H9 (cell line): Measurements from ENCODE around the gene RMI2. TPM values are rescaled to one million over a fixed set of nuclear protein-coding genes. Genes with fewer than 3 reads are reported as not detected.

Source experiments
- DNase-seq: peaks from one replicate; pipeline ENCODE4 v3.0.0-alpha.2; 2017
- H2AFZ ChIP-seq: one replicate; pipeline ENCODE4 v1.6.1; 2013; ENCODE audit warnings: mild to moderate bottlenecking, low read length, control low read depth, moderate library complexity
- H2AK5ac ChIP-seq: 2 replicates; pipeline ENCODE4 v1.6.1; 2013; ENCODE audit warnings: low read length, control low read depth, mixed read lengths; ENCODE audit not compliant: insufficient read length
- H2BK120ac ChIP-seq: one replicate; pipeline ENCODE4 v1.6.1; 2013; ENCODE audit warnings: low read depth, mild to moderate bottlenecking, low read length, control low read depth, inconsistent platforms; ENCODE audit not compliant: poor library complexity, severe bottlenecking
- H2BK12ac ChIP-seq: 2 replicates; pipeline ENCODE4 v1.6.1; 2013; ENCODE audit warnings: low read length, control low read depth, mixed read lengths, low read depth; ENCODE audit not compliant: insufficient read length
- H2BK15ac ChIP-seq: 2 replicates; pipeline ENCODE4 v1.6.1; 2013; ENCODE audit warnings: low read depth, low read length, control low read depth
- H2BK20ac ChIP-seq: one replicate; pipeline ENCODE4 v1.6.1; 2013; ENCODE audit warnings: low read depth, mild to moderate bottlenecking, low read length, control low read depth, inconsistent platforms; ENCODE audit not compliant: poor library complexity, severe bottlenecking
- H2BK5ac ChIP-seq: 2 replicates; pipeline ENCODE4 v1.6.1; 2013; ENCODE audit warnings: low read length, control low read depth, mixed read lengths; ENCODE audit not compliant: insufficient read length
- H3K14ac ChIP-seq: 2 replicates; pipeline ENCODE4 v1.6.1; 2013; ENCODE audit warnings: low read length, control low read depth; ENCODE audit not compliant: insufficient read depth
- H3K18ac ChIP-seq: 2 replicates; pipeline ENCODE4 v1.6.1; 2013; ENCODE audit warnings: low read depth, mild to moderate bottlenecking, mixed read lengths, low read length, control low read depth; ENCODE audit not compliant: insufficient read length
- H3K23ac ChIP-seq: 2 replicates; pipeline ENCODE4 v1.6.1; 2013; ENCODE audit warnings: low read length, control low read depth, mixed read lengths, low read depth; ENCODE audit not compliant: insufficient read length
- H3K23me2 ChIP-seq: 2 replicates; pipeline ENCODE4 v1.6.1; 2013; ENCODE audit warnings: low read depth, mild to moderate bottlenecking, mixed read lengths, low read length, control low read depth; ENCODE audit not compliant: insufficient read length, poor library complexity, severe bottlenecking
- H3K27ac ChIP-seq: 2 replicates; pipeline ENCODE4 v1.5.1; 2013; ENCODE audit warnings: low read length, control low read depth, mixed read lengths, low read depth; ENCODE audit not compliant: insufficient read length
- H3K27me3 ChIP-seq: 2 replicates; pipeline ENCODE4 v1.6.1; 2013; ENCODE audit warnings: low read length, control low read depth, inconsistent platforms; ENCODE audit not compliant: insufficient read depth
- H3K4ac ChIP-seq: 2 replicates; pipeline ENCODE4 v1.6.1; 2013; ENCODE audit warnings: low read depth, mild to moderate bottlenecking, control low read depth, inconsistent platforms, low read length, moderate library complexity
- H3K4me1 ChIP-seq: 2 replicates; pipeline ENCODE4 v1.6.1; 2013; ENCODE audit warnings: low read length, control low read depth, inconsistent platforms; ENCODE audit not compliant: insufficient read depth
- H3K4me2 ChIP-seq: 2 replicates; pipeline ENCODE4 v1.6.1; 2013; ENCODE audit warnings: low read length, control low read depth, mixed read lengths; ENCODE audit not compliant: insufficient read length, insufficient read depth
- H3K56ac ChIP-seq: 2 replicates; pipeline ENCODE4 v1.6.1; 2013; ENCODE audit warnings: low read depth, mild to moderate bottlenecking, mixed read lengths, low read length, control low read depth; ENCODE audit not compliant: insufficient read length
- H3K79me1 ChIP-seq: 2 replicates; pipeline ENCODE4 v1.6.1; 2013; ENCODE audit warnings: low read depth, mild to moderate bottlenecking, moderate library complexity, low read length, control low read depth, inconsistent platforms; ENCODE audit not compliant: insufficient read depth, poor library complexity, severe bottlenecking
- H3K79me2 ChIP-seq: 2 replicates; pipeline ENCODE4 v1.6.1; 2013; ENCODE audit warnings: low read length, control low read depth, inconsistent platforms; ENCODE audit not compliant: insufficient read depth
- H3K9ac ChIP-seq: 2 replicates; pipeline ENCODE4 v1.6.1; 2013; ENCODE audit warnings: low read length, control low read depth, mixed read lengths; ENCODE audit not compliant: insufficient read length; ENCODE audit errors: extremely low read depth
- H3K9me3 ChIP-seq: one replicate; pipeline ENCODE4 v1.6.1; 2013; ENCODE audit warnings: low read depth, low read length, inconsistent platforms; ENCODE audit not compliant: control insufficient read depth
- H3T11ph ChIP-seq: one replicate; pipeline ENCODE4 v1.6.1; 2013; ENCODE audit warnings: mild to moderate bottlenecking, low read length, control low read depth, inconsistent platforms
- H4K20me1 ChIP-seq: one replicate; pipeline ENCODE4 v1.6.1; 2013; ENCODE audit not compliant: control insufficient read depth, insufficient read length, insufficient read depth
- H4K5ac ChIP-seq: 2 replicates; pipeline ENCODE4 v1.6.1; 2013; ENCODE audit warnings: low read depth, mild to moderate bottlenecking, mixed read lengths, low read length, control low read depth; ENCODE audit not compliant: insufficient read length
- H4K8ac ChIP-seq: replicated peaks from 2 replicates; pipeline ENCODE4 v1.6.1; 2013; ENCODE audit warnings: low read length, control low read depth, mixed read lengths, low read depth; ENCODE audit not compliant: insufficient read length
- H4K91ac ChIP-seq: 2 replicates; pipeline ENCODE4 v1.6.1; 2013; ENCODE audit warnings: low read depth, mild to moderate bottlenecking, moderate library complexity, mixed read lengths, low read length, control low read depth; ENCODE audit not compliant: insufficient read length
- H3K27ac Mint-ChIP-seq, 3 experiments: 2 replicates in 2 of 3; 3 replicates in 1 of 3; pipeline ENCODE4 v1.8.0; 2020 to 2021; ENCODE audit warnings: mixed read lengths in 3 of 3, mild to moderate bottlenecking in 1 of 3, moderate library complexity in 1 of 3
- H3K27me3 Mint-ChIP-seq: 2 replicates; pipeline ENCODE4 v1.8.0; 2021; ENCODE audit warnings: low read depth, mild to moderate bottlenecking, moderate library complexity, mixed read lengths
- H3K36me3 Mint-ChIP-seq, 3 experiments: 2 replicates in 2 of 3; 3 replicates in 1 of 3; pipeline ENCODE4 v1.8.0; 2020 to 2021; ENCODE audit warnings: low read depth in 3 of 3, mixed read lengths in 3 of 3; ENCODE audit not compliant: insufficient read depth in 1 of 3
- H3K4me1 Mint-ChIP-seq, 2 experiments: 2 replicates each; pipeline ENCODE4 v1.8.0; 2020; ENCODE audit warnings: mixed read lengths in 2 of 2
- H3K4me3 Mint-ChIP-seq, 2 experiments: 2 replicates in 1 of 2; 3 replicates in 1 of 2; pipeline ENCODE4 v1.8.0; 2020 to 2021; ENCODE audit warnings: mild to moderate bottlenecking in 2 of 2, mixed read lengths in 2 of 2, moderate library complexity in 1 of 2
- H3K9me3 Mint-ChIP-seq, 2 experiments: 2 replicates in 1 of 2; 3 replicates in 1 of 2; pipeline ENCODE4 v1.8.0; 2020; ENCODE audit warnings: mild to moderate bottlenecking in 2 of 2, mixed read lengths in 2 of 2, moderate library complexity in 1 of 2
- WGBS: extraction: QIAGEN DNeasy Blood & Tissue Kit; methylation state at CpG from one replicate; pipeline ENCODE4 v1.1.7; 2013; ENCODE audit warnings: missing lambda C conversion rate, low lambda C conversion rate, mixed read lengths; ENCODE audit not compliant: insufficient read length; ENCODE audit errors: extremely low coverage; 5-methylcytosine and 5-hydroxymethylcytosine counted together
- total RNA-seq: library from RNA; stranded (reverse); gene quantifications from 2 replicates; pipeline ENCODE4 v1.2.1, GENCODE V29; 2021
- TF ChIP-seq, protein P1 (sequence below): fragments of 200-600 bp; sonication (generic); conservative IDR thresholded peaks from 3 replicates; pipeline ENCODE4 v1.8.0; 2021; ENCODE audit warnings: antibody characterized with exemption, mild to moderate bottlenecking

The RMI2 gene
- total RNA-seq, 1 experiment from 2014 or later, result 57.6 TPM

DNA sequence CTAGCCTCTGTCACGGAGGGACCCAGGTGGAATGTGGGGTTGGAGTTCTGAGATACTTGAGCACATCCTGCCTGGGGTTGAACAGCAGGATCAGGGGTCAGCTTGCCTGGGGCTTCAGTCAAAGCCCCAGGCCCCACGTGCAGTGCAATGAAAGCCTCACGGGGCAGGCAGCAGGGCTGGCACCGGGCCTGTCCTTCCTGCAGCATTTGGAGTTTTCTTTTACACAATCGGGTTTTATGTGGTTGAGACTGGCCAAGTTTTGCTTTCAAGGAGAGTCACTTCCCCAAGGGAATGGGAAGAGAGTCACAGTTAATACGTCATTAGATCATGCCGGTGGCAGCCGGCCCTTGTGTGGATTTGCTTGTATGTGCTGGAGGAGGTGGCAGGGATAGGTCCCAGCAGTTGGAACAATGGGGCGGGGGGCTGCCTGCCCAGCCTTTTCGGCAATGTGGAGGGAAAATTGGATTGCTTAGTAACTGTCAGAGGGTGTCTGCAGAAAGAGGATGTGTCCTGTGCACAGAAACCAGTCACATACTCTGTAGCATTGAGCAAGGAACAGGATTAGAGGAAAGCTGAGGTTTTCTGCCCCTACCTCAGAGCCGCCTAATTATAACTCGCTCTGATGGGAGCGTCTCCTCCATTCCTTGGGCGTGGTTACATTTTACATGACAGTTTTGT lies 4.5 kb downstream of the RMI2 start:
- Histone ChIP-seq H3K23ac (no peak overlapping the region), H3K27me3 (no peaks in the 10 kb centered on the region), H4K20me1 (peaks cover 9% of the 10 kb centered on the region), H2BK15ac (no peak overlapping the region), H2BK120ac (no peak overlapping the region), H4K91ac (no peak overlapping the region), H3K4me1 (peaks cover 9% of the 10 kb centered on the region; the same call in 1 of the 2 replicates), H3K79me2 (peaks cover 22% of the 10 kb centered on the region; the same call in 1 of the 2 replicates), H2BK12ac (no peak overlapping the region), H3K18ac (no peak overlapping the region), H3K4ac (no peak overlapping the region), H2BK20ac (no peak overlapping the region), H3K56ac (no peak overlapping the region), H4K5ac (no peak overlapping the region), H3K23me2 (peaks cover 3% of the 10 kb centered on the region), H3K79me1 (peaks cover 3% of the 10 kb centered on the region), H3T11ph (no peak overlapping the region), H3K9me3 (no peaks in the 10 kb centered on the region), H3K14ac (no peak overlapping the region), H3K27ac (no peak overlapping the region), H2BK5ac (no peak overlapping the region), H2AFZ (no peak overlapping the region), H3K9ac (no peak overlapping the region), H4K8ac (no peak overlapping the region), H2AK5ac (no peak overlapping the region), H3K4me2 (no peak overlapping the region)
- Mint-ChIP-seq H3K27me3 (no peaks in the 10 kb centered on the region), H3K36me3 (peaks cover 36 to 41% (median 38%) of the 10 kb centered on the region in 3 experiments), H3K4me1 (peaks cover 46 to 47% of the 10 kb centered on the region in 2 experiments), H3K9me3 (no peaks in the 10 kb centered on the region), H3K27ac (peak overlapping the region; percentile 78 to 93 (median 85); a peak in 6 of 7 replicates), H3K4me3 (no peak overlapping the region)
- no CpG with 5 or more reads among the region's 14 CpGs for WGBS
- TF ChIP-seq, protein P1, sequence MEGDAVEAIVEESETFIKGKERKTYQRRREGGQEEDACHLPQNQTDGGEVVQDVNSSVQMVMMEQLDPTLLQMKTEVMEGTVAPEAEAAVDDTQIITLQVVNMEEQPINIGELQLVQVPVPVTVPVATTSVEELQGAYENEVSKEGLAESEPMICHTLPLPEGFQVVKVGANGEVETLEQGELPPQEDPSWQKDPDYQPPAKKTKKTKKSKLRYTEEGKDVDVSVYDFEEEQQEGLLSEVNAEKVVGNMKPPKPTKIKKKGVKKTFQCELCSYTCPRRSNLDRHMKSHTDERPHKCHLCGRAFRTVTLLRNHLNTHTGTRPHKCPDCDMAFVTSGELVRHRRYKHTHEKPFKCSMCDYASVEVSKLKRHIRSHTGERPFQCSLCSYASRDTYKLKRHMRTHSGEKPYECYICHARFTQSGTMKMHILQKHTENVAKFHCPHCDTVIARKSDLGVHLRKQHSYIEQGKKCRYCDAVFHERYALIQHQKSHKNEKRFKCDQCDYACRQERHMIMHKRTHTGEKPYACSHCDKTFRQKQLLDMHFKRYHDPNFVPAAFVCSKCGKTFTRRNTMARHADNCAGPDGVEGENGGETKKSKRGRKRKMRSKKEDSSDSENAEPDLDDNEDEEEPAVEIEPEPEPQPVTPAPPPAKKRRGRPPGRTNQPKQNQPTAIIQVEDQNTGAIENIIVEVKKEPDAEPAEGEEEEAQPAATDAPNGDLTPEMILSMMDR, result no peak
- DNase-seq, result no peak
